ENCODE results near the gene RAB11FIP4. TPM values are rescaled to one million over a fixed set of nuclear protein-coding genes. Genes with fewer than 3 reads are reported as not detected.

Gene RAB11FIP4
- total and polyA plus RNA-seq, 2 of the 8 experiments (the other 6 are each of a cell fraction or from before 2014, with no cell fraction given), result 21.7 to 53.2 TPM

- ChIA-PET CTCF (ENCODE audit: partially characterized antibody) (no interaction called here), POLR2A (ENCODE audit: partially characterized antibody) (interaction anchor here (1.5 kb wide), 1 partner anchor 14 kb away, joined by 3 read pairs; no protein-coding TSS in a partner anchor)
- H2AK5ac ChIP-seq (ENCODE audit: low read depth, low read length), result no peak overlapping the region
- no peak overlapping the region for H3K18ac ChIP-seq (ENCODE audit: extremely low read depth, low read length)
- H2BK20ac ChIP-seq (ENCODE audit: low read length), result no peak overlapping the region
- no peak overlapping the region for H3K9ac ChIP-seq (replicated peaks in 1 of 4; ENCODE audit: extremely low read depth in 1 of 4, low read depth in 3 of 4, low read length in 3 of 4)
- H3K23me2 ChIP-seq (ENCODE audit: low read depth, low read length), result no peaks in the 10 kb centered on the region
- H3K27ac ChIP-seq (ENCODE audit: low read depth, low read length), result no peak overlapping the region
- H3K79me1 ChIP-seq (ENCODE audit: low read depth, low read length), result no peaks in the 10 kb centered on the region
- DNase-seq (ENCODE audit: low read depth in 1 of 2, low spot score in 2 of 2) (no peak), FAIRE-seq (no peak)
- peaks cover 0 to 3% (median under 1%) of the 10 kb centered on the region in 4 experiments; a peak in 5 of 7 replicates for H3K4me1 ChIP-seq (replicated peaks in 1 of 4; ENCODE audit: control insufficient read depth in 3 of 4, insufficient read depth in 4 of 4, low read length in 3 of 4)
- no peak overlapping the region for H3K4me3 ChIP-seq (ENCODE audit: extremely low read depth in 1 of 4, insufficient read depth in 2 of 4, low read depth in 3 of 4, low read length in 4 of 4)
- no peaks in the 10 kb centered on the region for H4K20me1 ChIP-seq (replicated peaks in 1 of 2; ENCODE audit: control insufficient read depth in 1 of 2, insufficient read depth in 2 of 2, low read length in 2 of 2)
- H2BK120ac ChIP-seq (replicated peaks; ENCODE audit: low read depth, low read length), result no peak overlapping the region
- H3K27me3 ChIP-seq (replicated peaks in 1 of 4; ENCODE audit: control insufficient read depth in 3 of 4, extremely low read depth in 1 of 4, insufficient read depth in 3 of 4, low read length in 3 of 4), result no peaks in the 10 kb centered on the region
- no peak overlapping the region for H4K5ac ChIP-seq (ENCODE audit: insufficient read length, low read depth, low read length)
- no peak overlapping the region for H3K4ac ChIP-seq (replicated peaks; ENCODE audit: insufficient read length, low read depth, low read length)
- H3K36me3 ChIP-seq (ENCODE audit: control insufficient read depth in 2 of 4, insufficient read depth in 4 of 4, low read length in 3 of 4), result no peaks in the 10 kb centered on the region
- no peak overlapping the region for H3K4me2 ChIP-seq (ENCODE audit: insufficient read depth in 1 of 2, low read depth in 2 of 2, low read length in 2 of 2)
- H3K79me2 ChIP-seq (ENCODE audit: control insufficient read depth in 1 of 2, insufficient read depth in 2 of 2, low read length in 2 of 2), result no peaks in the 10 kb centered on the region
- H2BK12ac ChIP-seq (ENCODE audit: low read depth, low read length), result no peak overlapping the region
- H3K23ac ChIP-seq (ENCODE audit: insufficient read length), result no peak overlapping the region
- no peak overlapping the region for H4K8ac ChIP-seq (ENCODE audit: extremely low read depth, insufficient read depth, low read length)
- WGBS, 2 experiments (ENCODE audit: extremely low coverage in 1 of 2, insufficient coverage in 1 of 2, insufficient read length in 1 of 2, insufficient replicate concordance in 2 of 2, low coverage in 1 of 2, low lambda C conversion rate in 2 of 2, missing lambda C conversion rate in 1 of 2), result 87% methylated on average over 4 of the region's 4 CpGs; no CpG with 5 or more reads in 1 of the 2 experiments
- no peak overlapping the region for H3K56ac ChIP-seq (replicated peaks; ENCODE audit: insufficient read length, low read depth, low read length)
- no peak overlapping the region for H4K91ac ChIP-seq (replicated peaks; ENCODE audit: insufficient read length, low read length)
- no peak overlapping the region for H2BK5ac ChIP-seq (ENCODE audit: low read depth, low read length)
- no peak overlapping the region for H3K14ac ChIP-seq (ENCODE audit: insufficient read length)
- no peaks in the 10 kb centered on the region for H3K9me3 ChIP-seq (ENCODE audit: insufficient read depth in 2 of 2, low read depth in 1 of 2, low read length in 1 of 2)
- H2AFZ ChIP-seq (ENCODE audit: low read length), result no peak overlapping the region
- H2BK15ac ChIP-seq (ENCODE audit: low read length), result no peak overlapping the region
- TF ChIP-seq BACH1 (IDR thresholded peaks at IDR 0.05; ENCODE audit: low read length), result no peak
- TF ChIP-seq JUND (IDR thresholded peaks at IDR 0.05; ENCODE audit: low read length), result no peak
- TF ChIP-seq CBX5 (IDR thresholded peaks at IDR 0.05; ENCODE audit: low read depth, low read length), result no peak
- no peak for TF ChIP-seq POLR2AphosphoS5 (IDR thresholded peaks at IDR 0.05; ENCODE audit: low read depth, low read length)
- TF ChIP-seq FOSL1 (IDR thresholded peaks at IDR 0.05; ENCODE audit: insufficient read depth, low read depth, low read length), result no peak
- TF ChIP-seq USF2 (IDR thresholded peaks at IDR 0.05; ENCODE audit: low read length), result no peak
- no peak for TF ChIP-seq SAP30 (IDR thresholded peaks at IDR 0.05; ENCODE audit: insufficient read depth, insufficient replicate concordance, low read length)
- TF ChIP-seq CBX8 (IDR thresholded peaks at IDR 0.05; ENCODE audit: borderline replicate concordance, low read depth, low read length), result no peak
- no peak for TF ChIP-seq ASH2L (IDR thresholded peaks at IDR 0.05; ENCODE audit: low read length)
- TF ChIP-seq CREB1 (IDR thresholded peaks at IDR 0.05), result no peak
- TF ChIP-seq PHF8 (conservative IDR thresholded peaks at IDR 0.05; ENCODE audit: low read depth, low read length), result no peak
- TF ChIP-seq NANOG (IDR thresholded peaks at IDR 0.05; ENCODE audit: insufficient read depth, low read depth, low read length, poor library complexity, severe bottlenecking), result no peak
- TF ChIP-seq POLR2A (IDR thresholded peaks at IDR 0.05; ENCODE audit: control extremely low read depth in 1 of 2, low read depth in 2 of 2, low read length in 2 of 2), result no peak
- no peak for TF ChIP-seq JUN (IDR thresholded peaks at IDR 0.05; ENCODE audit: low read depth, low read length)
- no peak for TF ChIP-seq RAD21 (IDR thresholded peaks at IDR 0.05 in 1 of 2, conservative IDR thresholded peaks at IDR 0.05 in 1 of 2; ENCODE audit: low read depth in 2 of 2, low read length in 2 of 2)
These were observed 90.3 kb downstream of the RAB11FIP4 start for GRCh38 chr17:31481783-31482081.
